IMR-90 (cell line): ENCODE measurements around the gene HMG20A. TPM values are rescaled to one million over a fixed set of nuclear protein-coding genes. Genes with fewer than 3 reads are reported as not detected.

Experiments
- ATAC-seq: fragments of 200-7000 bp; cut with Tn5 transposase; 2 replicates; pipeline ENCODE4 v1.9.1; 2020; ENCODE audit warnings: low read depth, mild to moderate bottlenecking, moderate library complexity
- BruUV-seq: library from RNA; stranded (reverse); fragments of 400-500 nt; replicated peaks from 2 replicates; lab custom pipeline; 2021; lab: Mats Ljungman, UMichigan
- CTCF ChIA-PET: fragments of 300-600 bp; formaldehyde crosslinking; extraction: SDS; loops from one replicate; lab custom pipeline; 2021; ENCODE audit warnings: antibody characterized with exemption; lab: Yijun Ruan, JAX
- POLR2A ChIA-PET: fragments of 300-600 bp; sonication (Branson Sonifier 250); formaldehyde crosslinking; loops from one replicate; lab custom pipeline; 2022; ENCODE audit warnings: antibody characterized with exemption; ENCODE audit not compliant: unreplicated experiment; lab: Charles Lee
- DNase-seq: peaks from one replicate; pipeline ENCODE4 v3.0.0; 2013
- H2AFZ ChIP-seq: replicated peaks from 2 replicates; pipeline ENCODE3; 2013; ENCODE audit warnings: low read length, mild to moderate bottlenecking; ENCODE audit not compliant: poor library complexity
- H2AK5ac ChIP-seq: 2 replicates; pipeline ENCODE4 v1.6.1; 2013; ENCODE audit warnings: low read depth, low read length, inconsistent platforms
- H2AK9ac ChIP-seq: replicated peaks from 2 replicates; pipeline ENCODE3; 2013; ENCODE audit warnings: mild to moderate bottlenecking, low read depth, low read length, moderate library complexity; ENCODE audit not compliant: poor library complexity
- H2BK120ac ChIP-seq: 2 replicates; pipeline ENCODE4 v1.6.1; 2013; ENCODE audit warnings: low read depth, low read length, inconsistent platforms
- H2BK15ac ChIP-seq: 3 replicates; pipeline ENCODE4 v1.6.1; 2013; ENCODE audit warnings: low read depth, low read length, inconsistent platforms
- H2BK20ac ChIP-seq: 2 replicates; pipeline ENCODE4 v1.6.1; 2013; ENCODE audit warnings: low read depth, mild to moderate bottlenecking, inconsistent platforms, low read length, moderate library complexity
- H2BK5ac ChIP-seq: 2 replicates; pipeline ENCODE4 v1.6.1; 2013; ENCODE audit warnings: mild to moderate bottlenecking, low read depth, low read length, inconsistent platforms; ENCODE audit not compliant: poor library complexity, severe bottlenecking
- H3K14ac ChIP-seq: replicated peaks from 2 replicates; pipeline ENCODE4 v1.6.1; 2013; ENCODE audit warnings: low read depth, low read length, inconsistent platforms
- H3K18ac ChIP-seq: 2 replicates; pipeline ENCODE4 v1.6.1; 2013; ENCODE audit warnings: low read depth, low read length, control low read depth
- H3K23ac ChIP-seq: 2 replicates; pipeline ENCODE4 v1.6.1; 2013; ENCODE audit warnings: low read depth, low read length, inconsistent platforms
- H3K27ac ChIP-seq: 2 replicates; pipeline ENCODE4 v1.5.1; 2013; ENCODE audit warnings: mild to moderate bottlenecking, control low read depth, low read length; ENCODE audit not compliant: insufficient read depth
- H3K27me3 ChIP-seq: 2 replicates; pipeline ENCODE4 v1.6.1; 2013; ENCODE audit warnings: low read length; ENCODE audit not compliant: control insufficient read depth, insufficient read depth
- H3K36me3 ChIP-seq: 2 replicates; pipeline ENCODE4 v1.6.1; 2013; ENCODE audit warnings: low read length, mixed read lengths; ENCODE audit not compliant: control insufficient read depth, insufficient read depth
- H3K4ac ChIP-seq: 2 replicates; pipeline ENCODE4 v1.6.1; 2013; ENCODE audit warnings: low read depth, low read length, inconsistent platforms
- H3K4me1 ChIP-seq: 2 replicates; pipeline ENCODE4 v1.6.1; 2013; ENCODE audit warnings: low read length, mixed read lengths; ENCODE audit not compliant: control insufficient read depth, insufficient read depth
- H3K4me2 ChIP-seq: 2 replicates; pipeline ENCODE4 v1.6.1; 2013; ENCODE audit warnings: low read depth, mild to moderate bottlenecking, control low read depth, low read length, moderate library complexity
- H3K4me3 ChIP-seq: 2 replicates; pipeline ENCODE4 v1.5.1; 2013; ENCODE audit warnings: low read depth, mild to moderate bottlenecking, control low read depth, low read length, moderate library complexity; ENCODE audit not compliant: insufficient read depth
- H3K56ac ChIP-seq: 2 replicates; pipeline ENCODE4 v1.6.1; 2013; ENCODE audit warnings: low read length, inconsistent platforms; ENCODE audit not compliant: insufficient read depth; ENCODE audit errors: extremely low read depth
- H3K79me1 ChIP-seq, 2 experiments: 2 replicates each; pipeline ENCODE4 v1.6.1; 2013; ENCODE audit warnings: low read length in 2 of 2, inconsistent platforms in 1 of 2, low read depth in 1 of 2
- H3K9ac ChIP-seq: 2 replicates; pipeline ENCODE4 v1.6.1; 2013; ENCODE audit warnings: low read depth, low read length, control low read depth
- H3K9me1 ChIP-seq: 2 replicates; pipeline ENCODE4 v1.6.1; 2013; ENCODE audit warnings: low read length, inconsistent platforms; ENCODE audit not compliant: insufficient read depth
- H3K9me3 ChIP-seq: 2 replicates; pipeline ENCODE4 v1.6.1; 2013; ENCODE audit warnings: low read length; ENCODE audit not compliant: control insufficient read depth, insufficient read depth
- H4K20me1 ChIP-seq: 2 replicates; pipeline ENCODE4 v1.6.1; 2013; ENCODE audit warnings: low read length, inconsistent platforms; ENCODE audit not compliant: insufficient read depth
- H4K5ac ChIP-seq: 2 replicates; pipeline ENCODE4 v1.6.1; 2013; ENCODE audit warnings: mild to moderate bottlenecking, low read depth, low read length, control low read depth
- H4K8ac ChIP-seq, 2 experiments: 2 replicates each; pipeline ENCODE4 v1.6.1; 2013; ENCODE audit warnings: low read depth in 2 of 2, low read length in 2 of 2, control low read depth in 1 of 2, inconsistent platforms in 1 of 2
- H4K91ac ChIP-seq: 2 replicates; pipeline ENCODE4 v1.6.1; 2013; ENCODE audit warnings: low read depth, low read length, inconsistent platforms; ENCODE audit not compliant: insufficient read depth
- CEBPB ChIP-seq: IDR thresholded peaks from 2 replicates; pipeline ENCODE4 v1.6.1; 2012; ENCODE audit warnings: low read depth, low read length, improper control_type of control experiment
- ELK1 ChIP-seq: fragments of 150-350 bp; IDR thresholded peaks from 2 replicates; pipeline ENCODE4 v1.6.1; 2016; ENCODE audit warnings: low read depth, mild to moderate bottlenecking, low read length, moderate library complexity, borderline replicate concordance
- MAFK ChIP-seq: IDR thresholded peaks from 2 replicates; pipeline ENCODE4 v1.6.1; 2012; ENCODE audit warnings: low read depth, low read length, improper control_type of control experiment
- MAZ ChIP-seq: IDR thresholded peaks from 2 replicates; pipeline ENCODE4 v1.6.1; 2012; ENCODE audit warnings: low read depth, mild to moderate bottlenecking, low read length, improper control_type of control experiment, moderate library complexity, borderline replicate concordance
- MXI1 ChIP-seq: IDR thresholded peaks from 2 replicates; pipeline ENCODE4 v1.6.1; 2012; ENCODE audit warnings: low read depth, mild to moderate bottlenecking, low read length, moderate library complexity, borderline replicate concordance
- NFE2L2 ChIP-seq: fragments of 150-350 bp; IDR thresholded peaks from 2 replicates; pipeline ENCODE4 v1.6.1; 2016; ENCODE audit warnings: low read depth, mild to moderate bottlenecking, low read length
- RAD21 ChIP-seq: IDR thresholded peaks from 2 replicates; pipeline ENCODE4 v1.6.1; 2012; ENCODE audit warnings: low read length, improper control_type of control experiment
- RFX5 ChIP-seq: IDR thresholded peaks from 2 replicates; pipeline ENCODE4 v1.8.0; 2012; ENCODE audit warnings: low read depth, mild to moderate bottlenecking, low read length, moderate library complexity
- USF2 ChIP-seq: fragments of 150-350 bp; IDR thresholded peaks from 2 replicates; pipeline ENCODE4 v1.6.1; 2017; ENCODE audit warnings: mild to moderate bottlenecking, antibody characterized with exemption, low read length, low read depth
- WGBS, 2 experiments: methylation state at CpG; one replicate each; pipeline versions ENCODE4 v1.1.5 to v1.1.7; 2013; ENCODE audit warnings: missing lambda C conversion rate in 2 of 2; ENCODE audit not compliant: insufficient read length in 1 of 2; ENCODE audit errors: extremely low coverage in 2 of 2; 5-methylcytosine and 5-hydroxymethylcytosine counted together
- dilution Hi-C: fragments of 300-500 bp; cut with HindIII; formaldehyde crosslinking; loops from one replicate; pipeline ENCODE4 v1.14.3; 2018; ENCODE audit warnings: low sequenced_read_pairs; ENCODE audit not compliant: unreplicated experiment
- in situ Hi-C: fragments of 300-500 bp; cut with MboI; formaldehyde crosslinking; loops from 3 replicates; pipeline ENCODE4 v1.14.3; 2019; ENCODE audit warnings: low sequenced_read_pairs, inconsistent platforms, mixed read lengths
- intact Hi-C: fragments of 100-400 bp; cut with micrococcal nuclease; formaldehyde crosslinking; loops from 2 replicates; pipeline ENCODE4 v1.10.0; 2022
- polyA plus RNA-seq, 3 experiments: library from polyadenylated mRNA; depleted of rRNA; stranded (reverse); fragments of >200 nt; gene quantifications; 2 replicates each; pipeline ENCODE4 v1.2.3, GENCODE V29; 2012; ENCODE audit warnings: low replicate concordance in 1 of 3
- total RNA-seq: library from RNA; depleted of rRNA; stranded (reverse); fragments of >200 nt; gene quantifications from 2 replicates; pipeline ENCODE4 v1.2.3, GENCODE V29; 2012

The HMG20A gene
- total and polyA plus RNA-seq, 2 of the 4 experiments (the other 2 are of a cell fraction), result 22.3 to 25.3 TPM

DNA sequence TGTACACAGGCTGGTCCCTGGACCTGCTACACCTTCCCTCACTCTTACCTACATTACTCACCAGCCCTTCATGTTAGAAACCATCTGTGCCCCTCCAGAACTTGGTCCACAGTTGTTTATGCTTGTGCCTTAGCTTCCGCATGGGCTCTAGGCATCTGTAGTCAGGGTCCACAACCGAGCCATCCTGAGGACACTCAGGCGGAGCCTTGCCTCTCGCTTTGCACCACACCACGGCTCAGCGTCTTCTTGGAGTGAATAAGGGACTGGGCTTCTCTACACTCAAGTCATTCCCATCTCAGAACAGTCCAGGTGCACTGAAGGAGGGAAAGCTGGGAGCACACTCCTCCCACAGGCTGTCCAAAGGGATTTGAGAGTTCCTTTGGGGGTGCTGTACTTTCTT is 97.8 kb downstream of the HMG20A start:
- H3K4me3 ChIP-seq, result no peak overlapping the region
- H3K27me3 ChIP-seq, result no peaks in the 10 kb centered on the region
- peaks cover 7% of the 10 kb centered on the region; the same call in 1 of the 2 replicates for H3K9me1 ChIP-seq
- DNase-seq, result no peak
- TF ChIP-seq CEBPB (no peak), USF2 (no peak), RAD21 (no peak), RFX5 (no peak), MAFK (no peak), MAZ (no peak), NFE2L2 (no peak), MXI1 (no peak), ELK1 (no peak)
- POLR2A ChIA-PET, result no interaction called here
- CTCF ChIA-PET, result no interaction called here
- H3K4me1 ChIP-seq, result no peaks in the 10 kb centered on the region
- no peak overlapping the region for H3K4me2 ChIP-seq
- H3K23ac ChIP-seq, result no peak overlapping the region
- no peak overlapping the region for H2AK9ac ChIP-seq
- H3K9me3 ChIP-seq, result peaks cover under 1% of the 10 kb centered on the region; the same call in 1 of the 2 replicates
- no peak overlapping the region for H4K5ac ChIP-seq
- no peak overlapping the region for H2AK5ac ChIP-seq
- no peak overlapping the region; the same call in 1 of the 2 replicates for H3K4ac ChIP-seq
- H2BK15ac ChIP-seq, result no peak overlapping the region
- dilution Hi-C loops (no loop called here), in situ Hi-C loops (no loop called here), intact Hi-C loops (no loop called here)
- ATAC-seq, result no peak
- no peaks in the 10 kb centered on the region for H3K36me3 ChIP-seq
- no peak overlapping the region for H2BK5ac ChIP-seq
- H4K20me1 ChIP-seq, result no peaks in the 10 kb centered on the region; the same call in 1 of the 2 replicates
- no peak overlapping the region for H3K9ac ChIP-seq
- H2BK20ac ChIP-seq, result no peak overlapping the region
- no peaks in the 10 kb centered on the region for H3K79me1 ChIP-seq
- H4K8ac ChIP-seq, result no peak overlapping the region
- no peak overlapping the region for H2BK120ac ChIP-seq
- H3K27ac ChIP-seq, result no peak overlapping the region
- no peak overlapping the region for H3K14ac ChIP-seq
- H4K91ac ChIP-seq, result no peak overlapping the region
- H3K56ac ChIP-seq, result no peak overlapping the region
- no TSS peak for BruUV-seq
- no CpG with 5 or more reads among the region's 6 CpGs for WGBS, 2 experiments
- H2AFZ ChIP-seq, result no peak overlapping the region
- no peak overlapping the region for H3K18ac ChIP-seq
